PFSK-1 (cell line): ENCODE results near the gene FOCAD.

Experiments used
- POLR2AphosphoS5 ChIP-seq: IDR thresholded peaks from 2 replicates; pipeline ENCODE4 v1.6.1; 2012; ENCODE audit warnings: low read depth, mild to moderate bottlenecking, control low read depth, low read length, moderate library complexity
- REST ChIP-seq, 2 experiments: IDR thresholded peaks; 2 replicates each; pipeline versions ENCODE4 v1.6.1 to v1.8.0; 2011 to 2012; ENCODE audit warnings: low read depth in 2 of 2, low read length in 2 of 2, control low read depth in 1 of 2, inconsistent platforms in 1 of 2, mild to moderate bottlenecking in 1 of 2, moderate library complexity in 1 of 2; ENCODE audit not compliant: insufficient read depth in 1 of 2

- TF ChIP-seq POLR2AphosphoS5 (no peak), REST (IDR thresholded peaks at IDR 0.05; ENCODE audit: insufficient read depth in 1 of 2, low read depth in 2 of 2, low read length in 2 of 2) (no peak)
Measured at GRCh38 chr9:20962536-20963225, 278.6 kb downstream of the FOCAD start.
